ENCODE measurements around the gene TCF21.
A peak's percentile ranks its signal among the peaks of the same experiment; 100 is the strongest.
"Not testable (repeated sequence)": the region's sequence is repeated elsewhere in the genome, so short reads cannot be mapped to it uniquely, and the experiment has no call there.

Gene TCF21

GRCh38 chr6:133890711-133891148, 1.8 kb downstream of the TCF21 start:
- no peak for DNase-seq

- DNase-seq: no peak
Measured at GRCh38 chr6:133891149-133891926, 2.4 kb downstream of the TCF21 start.

- no peak for DNase-seq
Measured at GRCh38 chr6:133891927-133892812, 3.3 kb downstream of the TCF21 start.

DNA sequence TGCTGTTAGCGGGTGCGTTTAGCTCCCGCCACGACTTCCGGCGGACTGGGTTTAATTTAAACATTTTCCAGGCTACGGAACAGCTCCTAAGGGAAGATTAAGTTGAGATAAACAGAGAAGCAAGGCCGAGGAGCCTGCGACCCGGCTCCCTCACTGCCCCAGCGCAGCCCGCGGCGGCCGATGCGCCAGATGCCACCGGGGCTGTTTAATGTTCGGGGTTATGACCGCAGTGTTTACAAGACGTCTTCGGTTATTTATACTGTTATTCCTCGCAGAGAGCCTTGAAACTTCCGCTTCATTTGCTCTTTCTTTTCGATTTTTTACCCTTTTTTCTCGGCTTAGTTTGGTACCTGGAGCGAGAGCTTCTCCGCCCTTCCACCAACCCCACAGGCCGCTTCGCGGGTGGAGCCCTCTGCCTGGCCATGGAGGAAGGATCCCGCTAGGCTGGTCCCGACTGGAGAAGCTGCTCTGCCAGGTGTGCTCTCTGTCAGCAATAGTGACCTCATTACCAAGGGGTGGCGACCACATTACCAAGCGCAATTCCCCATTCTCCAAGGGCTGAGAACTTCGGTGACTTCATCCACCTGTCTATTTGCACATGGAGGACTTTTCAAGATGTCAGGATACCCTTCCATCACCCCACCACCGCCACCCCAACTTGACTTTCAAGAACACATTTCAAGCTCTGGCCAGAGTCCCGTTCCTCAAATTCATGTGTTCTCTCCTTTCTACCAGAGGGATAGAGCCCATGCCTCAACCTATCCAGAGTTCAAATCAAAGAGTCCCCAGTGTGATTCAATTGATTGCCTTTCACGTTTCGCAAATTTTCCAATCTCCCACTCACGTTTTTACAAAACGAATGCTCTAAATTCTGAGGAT, 4.1 kb downstream of the TCF21 start:
- DNase-seq: no peak

- DNase-seq: no peak
Measured at GRCh38 chr6:133893946-133894345, 5.0 kb downstream of the TCF21 start.

DNA sequence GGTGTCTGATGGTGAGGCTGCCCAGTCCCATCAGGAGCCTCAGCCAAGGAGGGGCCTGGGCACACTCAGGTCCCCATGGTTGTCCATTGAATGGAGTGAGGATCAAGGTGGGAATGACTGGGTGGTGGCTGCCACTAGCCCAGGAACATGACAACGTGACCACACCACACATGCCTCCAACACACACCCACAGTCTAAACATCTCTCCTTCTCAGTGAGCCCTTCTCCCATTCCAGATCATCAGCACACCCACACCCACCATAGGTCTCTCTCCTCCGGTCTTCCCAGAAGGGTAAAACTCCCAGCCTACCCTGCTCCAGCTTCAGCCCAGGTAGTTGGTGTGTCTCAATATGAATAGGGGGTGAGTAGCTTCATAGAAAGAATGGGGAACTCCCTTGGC, 5.5 kb downstream of the TCF21 start:
- no peak for DNase-seq

DNA sequence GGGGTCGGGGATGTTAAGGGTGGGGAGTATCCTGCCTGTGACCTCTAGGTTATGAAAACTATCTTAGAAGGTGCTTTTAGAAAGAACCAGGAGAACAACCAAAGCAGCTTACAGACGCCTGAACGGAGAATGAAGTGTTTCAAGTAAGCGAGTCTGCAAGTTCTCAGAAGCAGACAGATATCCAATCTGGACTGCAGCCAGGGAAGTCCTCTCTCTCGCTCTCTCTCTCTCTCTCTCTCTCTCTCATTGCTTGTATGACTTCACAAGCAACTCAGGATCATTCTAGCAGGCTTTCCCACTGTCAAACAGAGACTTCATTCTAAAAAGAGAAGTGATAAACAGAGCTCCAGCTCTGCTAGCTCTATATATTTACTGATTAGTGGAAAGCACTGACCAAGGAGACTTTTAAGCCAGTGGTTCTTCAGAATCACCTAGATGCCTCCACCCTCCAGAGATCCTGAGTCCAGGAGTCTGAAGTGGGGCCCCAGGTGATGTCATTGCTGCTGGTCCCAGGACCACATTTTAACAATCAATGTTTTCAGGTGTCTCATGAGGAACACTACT, 6.0 kb downstream of the TCF21 start:
- DNase-seq: no peak

DNA sequence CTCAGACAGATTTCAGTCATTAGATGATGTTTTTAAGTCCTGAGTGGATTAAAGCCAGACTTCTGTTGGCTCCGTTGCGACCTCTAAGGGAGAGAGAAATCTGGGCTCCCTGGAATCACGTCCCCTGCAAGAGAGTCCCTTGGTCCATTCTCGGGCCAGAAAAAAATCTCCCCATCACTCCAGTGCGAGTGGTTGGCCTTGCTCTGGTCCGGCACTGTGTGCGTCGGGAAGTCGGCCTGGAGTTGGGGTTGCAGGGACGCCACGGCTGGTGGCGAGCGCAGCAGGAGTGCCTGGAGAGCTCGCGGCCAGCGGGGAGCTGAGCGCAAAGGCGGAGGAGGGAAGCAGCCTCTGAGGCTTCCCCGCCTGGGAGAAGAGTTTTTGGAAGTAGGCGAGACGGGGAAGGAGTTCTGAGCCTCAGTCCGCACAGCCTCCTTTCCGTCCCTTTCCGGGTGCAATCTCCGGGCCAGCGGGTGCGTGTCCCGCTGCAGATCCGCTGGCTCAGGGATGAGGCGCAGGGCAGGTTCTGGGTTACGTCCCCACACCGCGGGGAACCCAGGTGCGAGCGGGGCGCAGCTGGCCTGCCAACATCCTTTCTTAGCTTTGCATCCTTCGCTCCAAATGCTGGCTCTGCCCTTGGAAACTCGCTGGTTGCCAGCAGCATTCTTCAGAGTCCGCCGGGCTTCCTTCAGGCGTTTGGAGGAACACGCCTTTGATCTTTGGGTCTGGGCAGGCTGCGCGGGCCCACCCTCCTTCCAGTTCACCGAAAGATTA, 6.8 kb downstream of the TCF21 start:
- DNase-seq: no peak

- DNase-seq: no peak
Measured at GRCh38 chr6:133896344-133896721, 7.4 kb downstream of the TCF21 start.

GRCh38 chr6:133898263-133898662, 9.3 kb downstream of the TCF21 start:
- DNase-seq: no peak

DNA sequence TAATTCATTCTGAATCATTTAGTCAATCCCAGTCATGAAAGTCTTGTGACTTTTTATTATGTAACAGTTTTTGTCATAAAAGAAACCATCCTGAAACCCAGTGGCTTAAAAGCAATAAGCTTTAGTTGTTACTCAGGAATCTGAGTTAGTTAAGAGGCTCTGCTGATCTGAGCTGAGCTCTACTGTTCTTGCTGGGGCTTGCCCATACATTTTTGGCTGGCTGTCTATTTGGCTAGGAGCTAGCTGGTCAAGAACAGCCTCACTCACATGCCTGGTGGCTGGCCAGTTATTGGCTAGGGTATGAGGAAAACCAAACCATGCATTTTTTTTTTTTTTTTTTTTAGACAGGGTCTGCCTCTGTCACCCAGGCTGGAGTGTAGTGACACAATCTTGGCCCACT, 10.6 kb downstream of the TCF21 start:
- no peak for DNase-seq

DNA sequence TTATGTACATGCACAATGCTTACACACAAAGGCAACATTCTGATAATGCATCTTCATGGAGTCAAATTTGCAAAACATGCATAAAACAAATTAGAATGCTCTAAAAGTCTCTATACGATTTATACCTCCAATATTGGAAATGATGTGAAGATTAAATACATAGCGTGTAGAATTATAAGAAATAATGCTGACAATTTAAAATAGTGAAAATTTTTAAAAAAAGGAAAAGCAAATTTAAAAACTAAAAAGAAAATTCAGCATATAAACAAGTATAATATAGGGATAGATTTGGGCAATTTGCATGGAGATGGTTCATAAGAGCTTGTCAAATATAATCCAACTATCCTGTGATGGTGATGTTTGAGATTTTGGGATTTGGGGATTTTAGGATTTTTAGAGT, 14.9 kb downstream of the TCF21 start:
- no peak for DNase-seq

DNA sequence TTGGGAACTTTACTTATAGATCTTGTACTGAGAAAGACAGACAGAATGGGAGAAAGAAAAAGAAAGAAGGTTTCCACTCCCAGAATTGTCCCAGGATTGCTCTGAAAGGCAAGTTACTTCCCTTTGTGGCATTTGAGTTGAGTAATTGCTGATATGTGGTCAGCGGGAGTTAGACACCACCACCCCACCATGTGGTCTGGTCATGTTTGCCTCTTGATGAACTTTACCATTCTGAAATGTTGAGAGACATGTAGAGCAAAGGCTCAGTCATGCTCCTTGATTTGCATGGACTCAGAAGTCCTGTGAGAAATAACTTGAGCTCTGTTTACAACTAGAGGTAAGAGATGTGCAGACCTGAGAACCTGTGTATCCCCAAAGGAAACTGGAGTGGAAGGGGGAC, 17.1 kb downstream of the TCF21 start:
- no peak for DNase-seq

- DNase-seq: peak; percentile 48
Measured at GRCh38 chr6:133916650-133917151, 27.8 kb downstream of the TCF21 start.

DNA sequence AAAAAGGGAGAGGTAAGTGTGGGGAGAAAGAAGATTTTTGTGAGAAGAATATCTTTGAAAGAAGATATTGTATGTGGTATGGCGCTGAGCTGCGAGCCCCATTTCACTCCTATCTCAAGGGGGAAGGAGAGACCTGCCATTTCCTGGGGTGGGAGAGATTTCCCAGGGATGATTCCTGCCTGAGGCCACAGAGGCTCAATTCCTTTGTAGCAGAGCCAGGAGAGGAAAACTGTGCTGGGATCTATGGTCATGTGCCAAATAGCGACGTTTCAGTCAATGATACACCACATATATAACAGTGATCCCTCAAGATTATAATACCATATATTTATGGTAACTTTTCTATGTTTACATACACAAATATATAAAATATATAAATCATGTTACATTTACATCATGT, 28.9 kb downstream of the TCF21 start:
- no peak for DNase-seq

DNA sequence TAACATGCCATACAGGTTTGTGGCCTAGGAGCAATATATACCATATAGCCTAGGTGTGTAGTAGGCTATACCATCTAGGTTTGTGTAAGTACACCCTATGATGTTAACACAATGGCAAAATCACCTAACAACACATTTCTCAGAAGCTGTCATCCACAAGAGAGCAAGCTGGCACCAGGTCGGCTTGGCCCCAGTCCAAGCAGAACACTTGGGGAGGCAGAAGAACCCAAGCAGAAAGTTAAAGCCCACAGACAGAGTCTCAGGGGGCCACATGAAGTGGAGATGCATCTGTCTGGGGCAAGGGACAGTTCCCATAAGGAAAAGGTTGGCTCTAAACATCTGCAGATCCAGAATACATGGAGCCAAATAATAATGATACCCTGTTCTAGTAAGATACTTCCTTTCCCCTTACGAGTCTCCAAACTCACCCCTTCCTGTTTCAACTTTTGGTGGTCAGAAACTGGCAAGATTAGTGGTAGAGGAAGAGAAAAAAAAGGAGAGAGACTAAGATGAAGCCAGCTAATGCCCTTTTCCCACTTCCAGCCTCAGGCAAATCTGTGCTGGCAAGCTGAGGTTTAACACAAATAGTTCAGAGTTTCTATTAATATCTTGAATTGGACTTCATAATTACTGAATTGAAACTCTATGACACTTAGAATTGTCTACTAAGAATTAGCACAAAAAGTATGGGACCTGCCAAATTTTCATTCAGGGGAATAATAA, 29.5 kb downstream of the TCF21 start:
- no peak for DNase-seq

- no peak for DNase-seq
Measured at GRCh38 chr6:133919362-133919761, 30.4 kb downstream of the TCF21 start.

DNA sequence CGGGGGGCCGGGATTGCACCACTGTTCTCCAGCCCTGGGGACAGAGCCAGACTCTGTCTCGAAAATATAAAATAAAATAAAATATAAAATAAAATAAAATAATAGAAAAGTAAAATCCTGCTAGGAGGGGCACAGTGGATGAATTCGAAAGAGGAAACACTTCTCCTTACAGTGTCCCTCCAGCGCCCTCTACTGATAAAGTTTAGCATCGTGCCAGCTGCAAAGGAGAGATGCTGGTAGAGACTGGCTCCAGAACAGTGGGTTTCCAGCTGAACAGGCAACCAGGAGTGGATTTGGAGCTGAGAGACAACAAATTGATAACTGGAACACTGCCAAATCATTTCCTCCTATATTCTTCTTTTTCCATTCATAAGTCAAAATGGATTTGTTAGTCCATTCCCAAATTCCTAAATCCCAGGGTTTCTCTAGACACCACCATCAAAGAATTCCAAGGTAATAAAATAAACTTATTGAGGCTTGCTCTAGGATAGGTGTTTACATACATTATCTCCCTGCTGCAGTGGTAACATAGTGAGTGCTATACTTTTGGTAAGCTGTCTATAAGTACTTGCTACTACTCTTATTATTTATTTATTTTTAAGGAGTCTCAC, 32.4 kb downstream of the TCF21 start:
- DNase-seq: peak; percentile 67

DNA sequence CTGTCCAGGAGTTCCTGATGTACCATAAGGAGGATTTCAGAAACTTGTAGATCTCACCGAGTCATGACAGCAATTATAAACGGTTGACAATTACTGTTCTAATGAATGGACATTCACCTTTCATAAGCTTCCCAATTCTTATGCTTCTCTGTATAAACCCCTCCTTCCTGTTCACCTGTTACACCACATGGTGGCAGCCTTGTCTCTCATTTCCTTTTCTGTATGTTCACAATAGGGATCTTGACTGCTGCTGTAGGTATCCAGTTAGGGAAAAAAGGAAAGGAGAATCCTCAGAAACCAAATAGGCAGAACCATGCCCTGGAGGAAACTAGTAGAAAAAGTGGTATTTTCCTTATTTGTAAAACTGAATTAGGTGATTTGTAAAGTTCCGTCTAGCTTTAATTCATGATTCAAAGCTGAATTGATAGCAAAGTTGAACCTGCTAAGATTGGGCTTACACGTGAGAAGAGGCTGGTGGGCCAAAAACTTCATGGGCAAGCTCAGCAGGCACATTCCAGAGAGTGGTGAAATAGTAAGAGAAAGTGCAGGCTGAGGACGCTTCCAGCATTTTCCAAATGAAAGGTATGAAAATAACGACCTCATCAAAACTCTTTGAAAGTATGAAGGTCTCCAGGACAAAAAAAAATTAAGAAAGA, 35.2 kb downstream of the TCF21 start:
- DNase-seq: peak; percentile 48

GRCh38 chr6:133931221-133931620, 42.3 kb downstream of the TCF21 start:
- not testable (repeated sequence) for DNase-seq
